K562 (cell line): ENCODE data around the gene NOSTRIN. TPM values are rescaled to one million over a fixed set of nuclear protein-coding genes. Genes with fewer than 3 reads are reported as not detected.

Source experiments
- BRF1 ChIP-seq: IDR thresholded peaks from 3 replicates; pipeline ENCODE4 v1.6.1; 2011; ENCODE audit warnings: borderline replicate concordance, mild to moderate bottlenecking; ENCODE audit not compliant: insufficient read length; ENCODE audit errors: extremely low read depth
- CBX8 ChIP-seq: fragments of 200-600 bp; sonication (generic); IDR thresholded peaks from 2 replicates; pipeline ENCODE4 v1.6.1; 2012; ENCODE audit warnings: borderline replicate concordance, mixed run types, low read depth, mild to moderate bottlenecking, moderate library complexity, mixed read lengths, low read length, control low read depth, inconsistent platforms; ENCODE audit not compliant: poor library complexity, severe bottlenecking; ENCODE audit errors: extremely low read depth
- CLOCK ChIP-seq: fragments of 250-450 bp; sonication (Bioruptor Pico); IDR thresholded peaks from 2 replicates; pipeline ENCODE4 v1.4.0; 2020; ENCODE audit warnings: mild to moderate bottlenecking, moderate library complexity, borderline replicate concordance
- CREB1 ChIP-seq, 2 experiments: sonication (generic) in 1 of 2; formaldehyde crosslinking in 1 of 2; IDR thresholded peaks; 2 replicates each; pipeline versions ENCODE4 v1.6.1 to v1.8.0; 2012 to 2022; ENCODE audit warnings: inconsistent platforms in 1 of 2, mild to moderate bottlenecking in 1 of 2, missing genetic modification reagents in 1 of 2, moderate library complexity in 1 of 2
- DIDO1 ChIP-seq: fragments of 450-650 bp; IDR thresholded peaks from 2 replicates; pipeline ENCODE4 v1.6.1; 2016; ENCODE audit warnings: low read depth, missing biosample characterization, missing genetic modification characterization
- ELK3 ChIP-seq: fragments of 450-650 bp; formaldehyde crosslinking; IDR thresholded peaks from 2 replicates; pipeline ENCODE4 v1.4.0; 2020; ENCODE audit warnings: mild to moderate bottlenecking
- MTA1 ChIP-seq: fragments of 450-650 bp; IDR thresholded peaks from 2 replicates; pipeline ENCODE4 v1.6.1; 2017; ENCODE audit warnings: borderline replicate concordance
- NR2C2 ChIP-seq, 2 experiments: fragments of 200-800 bp in 1 of 2; sonication (Bioruptor generic) in 1 of 2; sonication (generic) in 1 of 2; formaldehyde crosslinking in 1 of 2; IDR thresholded peaks; 2 replicates each; pipeline versions ENCODE4 v1.6.1 to v1.8.0; 2016 to 2022; ENCODE audit warnings: mild to moderate bottlenecking in 1 of 2, missing compliant biosample characterization in 1 of 2, missing genetic modification characterization in 1 of 2, missing genetic modification reagents in 1 of 2
- NR3C1 ChIP-seq: sonication (generic); formaldehyde crosslinking; IDR thresholded peaks from 2 replicates; pipeline ENCODE4 v1.8.1; 2022; ENCODE audit warnings: missing genetic modification reagents
- POLR3A ChIP-seq: IDR thresholded peaks from 2 replicates; pipeline ENCODE4 v1.6.1; 2011; ENCODE audit warnings: borderline replicate concordance, mild to moderate bottlenecking, moderate library complexity; ENCODE audit not compliant: insufficient read length, insufficient read depth; ENCODE audit errors: extremely low read depth
- RBM15 ChIP-seq: fragments of 200-400 bp; formaldehyde crosslinking; IDR thresholded peaks from 2 replicates; pipeline ENCODE4 v1.6.1; 2018; ENCODE audit warnings: mild to moderate bottlenecking, low read length, moderate library complexity; ENCODE audit not compliant: insufficient read depth
- SMARCE1 ChIP-seq: fragments of 450-650 bp; IDR thresholded peaks from 2 replicates; pipeline ENCODE4 v1.7.1; 2016; ENCODE audit warnings: mild to moderate bottlenecking
- SOX6 ChIP-seq: fragments of 450-650 bp; IDR thresholded peaks from 2 replicates; pipeline ENCODE4 v1.6.1; 2014; ENCODE audit warnings: mild to moderate bottlenecking
- ZBTB2 ChIP-seq: fragments of 450-650 bp; IDR thresholded peaks from 2 replicates; pipeline ENCODE4 v1.6.1; 2016; ENCODE audit warnings: antibody characterized with exemption
- ZMIZ1 ChIP-seq, 2 experiments: fragments of 150-350 bp in 1 of 2; IDR thresholded peaks; 2 replicates each; pipeline ENCODE4 v1.6.1; 2012 to 2016; ENCODE audit warnings: low read depth in 2 of 2, low read length in 2 of 2, mild to moderate bottlenecking in 1 of 2, moderate library complexity in 1 of 2
- ZNF217 ChIP-seq: sonication (generic); formaldehyde crosslinking; IDR thresholded peaks from 2 replicates; pipeline ENCODE4 v1.8.0; 2022; ENCODE audit warnings: mild to moderate bottlenecking, missing genetic modification reagents
- polyA plus RNA-seq, 8 experiments: library from polyadenylated mRNA; depleted of rRNA in 4 of 8; stranded (reverse) in 5 of 8; unstranded in 3 of 8; fragments of >200 nt; fragmentation: Nextera tagmentation in 2 of 8; fragmentation: Illumina TruSeq in 1 of 8; extraction: Ambion mirVana in 2 of 8; extraction: Trizol in 1 of 8; gene quantifications; 2 replicates each; pipeline versions ENCODE4 v1.2.1 to v1.2.3, GENCODE V29; 2011 to 2014; ENCODE audit warnings: inconsistent platforms in 1 of 8, missing spikeins in 1 of 8
- total RNA-seq, 7 experiments: library from RNA; depleted of rRNA in 6 of 7; stranded (reverse); fragments of >200 nt in 6 of 7; fragmentation: Illumina TruSeq in 2 of 7; extraction: Trizol in 2 of 7; gene quantifications; 2 replicates each; pipeline versions ENCODE4 v1.2.1 to v1.2.3, GENCODE V29; 2011 to 2021; ENCODE audit warnings: low replicate concordance in 1 of 7

NOSTRIN gene
- total and polyA plus RNA-seq, 9 of the 15 experiments (the other 6 are each of a cell fraction or from before 2014, with no cell fraction given) = 26.7 to 82.9 (median 56.3) TPM

- TF ChIP-seq ELK3 (CRISPR knock-in tag) (no peak), BRF1 (no peak), ZNF217 (no peak), CLOCK (CRISPR knock-in tag) (0 out of 2 replicates have a peak, but pooled peaks have one; percentile 37), SMARCE1 (peak; percentile 83), RBM15 (no peak), ZBTB2 (peak; percentile 62; the same call in 1 of the 2 replicates), SOX6 (peak; percentile 54), CBX8 (no peak), POLR3A (no peak), DIDO1 (no peak), MTA1 (peak; percentile 37; the same call in 1 of the 2 replicates), ZMIZ1 (IDR thresholded peaks at IDR 0.05; ENCODE audit: low read depth in 2 of 2, low read length in 2 of 2) (no peak), CREB1 (IDR thresholded peaks at IDR 0.05) (peak; percentile 75; the same call in 1 of the 2 replicates), CREB1 (CRISPR knock-in tag; IDR thresholded peaks at IDR 0.05) (no peak), NR2C2 (CRISPR knock-in tag; IDR thresholded peaks at IDR 0.05) (no peak), NR2C2 (tag; IDR thresholded peaks at IDR 0.05) (no peak; the same call in none of the 2 replicates), NR3C1 (CRISPR knock-in tag) (no peak)
Observed at GRCh38 chr2:168802859-168803725, 655 bp downstream of the NOSTRIN start (continued).
